ENCODE measurements around the gene NUDCD2. TPM values are rescaled to one million over a fixed set of nuclear protein-coding genes. Genes with fewer than 3 reads are reported as not detected.

The NUDCD2 gene
- total RNA-seq, 4 donors from 2014 or later = 8.9 to 13.2 (median 9.4) TPM

- Histone ChIP-seq H3K4me3 (no peak overlapping the region), H3K4me1 (no peaks in the 10 kb centered on the region), H3K27ac (no peak overlapping the region), H3K9me3 (no peaks in the 10 kb centered on the region), H3K36me3 (no peaks in the 10 kb centered on the region), H3K27me3 (no peaks in the 10 kb centered on the region)
- no peak for ATAC-seq
- TF ChIP-seq POLR2A (IDR thresholded peaks at IDR 0.05) = no peak
- TF ChIP-seq EP300 (IDR thresholded peaks at IDR 0.05) = no peak
- no peak for TF ChIP-seq CTCF (IDR thresholded peaks at IDR 0.05)
- TF ChIP-seq POLR2AphosphoS5 (IDR thresholded peaks at IDR 0.05) = no peak
- 94 to 100% methylated on average over 1 of the region's 1 CpG for WGBS, 2 donors (ENCODE audit: low coverage in 1 of 2)
Observed at GRCh38 chr5:163496286-163496685, 36.4 kb upstream of the NUDCD2 start.

- Histone ChIP-seq H3K4me3 (no peak overlapping the region), H3K27ac (no peak overlapping the region), H3K27me3 (no peaks in the 10 kb centered on the region), H3K36me3 (no peaks in the 10 kb centered on the region), H3K4me1 (no peaks in the 10 kb centered on the region), H3K9me3 (no peaks in the 10 kb centered on the region)
- no peak for ATAC-seq
- no peak for TF ChIP-seq EP300 (IDR thresholded peaks at IDR 0.05)
- TF ChIP-seq CTCF (IDR thresholded peaks at IDR 0.05) = no peak
- 76% methylated on average over 3 of the region's 3 CpGs; no CpG with 5 or more reads in 1 of the 2 donors for WGBS, 2 donors (ENCODE audit: low coverage in 1 of 2)
Observed at GRCh38 chr5:163489745-163490075, 29.8 kb upstream of the NUDCD2 start.

GRCh38 chr5:163489055-163489744, 29.3 kb upstream of the NUDCD2 start:
- TF ChIP-seq CTCF (IDR thresholded peaks at IDR 0.05) = peak in 1 of 4 experiments; percentile 7
- TF ChIP-seq EP300 (IDR thresholded peaks at IDR 0.05) = no peak
- no peak for TF ChIP-seq POLR2A (IDR thresholded peaks at IDR 0.05)
- no peak overlapping the region for H3K4me3 ChIP-seq
- WGBS, 2 donors (ENCODE audit: low coverage in 1 of 2) = 67% methylated on average over 1 of the region's 6 CpGs; no CpG with 5 or more reads in 1 of the 2 donors
- no peaks in the 10 kb centered on the region for H3K36me3 ChIP-seq
- H3K27me3 ChIP-seq = no peaks in the 10 kb centered on the region
- no peaks in the 10 kb centered on the region for H3K9me3 ChIP-seq
- H3K4me1 ChIP-seq = no peaks in the 10 kb centered on the region
- H3K27ac ChIP-seq = no peak overlapping the region
- ATAC-seq = no peak

- Histone ChIP-seq H3K27ac (no peak overlapping the region), H3K36me3 (no peaks in the 10 kb centered on the region), H3K27me3 (no peaks in the 10 kb centered on the region), H3K4me1 (no peaks in the 10 kb centered on the region), H3K9me3 (no peaks in the 10 kb centered on the region), H3K4me3 (no peak overlapping the region)
- TF ChIP-seq EP300 (IDR thresholded peaks at IDR 0.05) (no peak), POLR2AphosphoS5 (IDR thresholded peaks at IDR 0.05) (no peak), CTCF (IDR thresholded peaks at IDR 0.05) (no peak), POLR2A (IDR thresholded peaks at IDR 0.05) (no peak)
- ATAC-seq = no peak
- 100% methylated on average over 1 of the region's 1 CpG for WGBS, 2 donors (ENCODE audit: low coverage in 1 of 2)
Observed at GRCh38 chr5:163478982-163479271, 19.0 kb upstream of the NUDCD2 start.

GRCh38 chr5:163478126-163478981, 18.5 kb upstream of the NUDCD2 start:
- no peak overlapping the region for H3K4me3 ChIP-seq
- H3K27ac ChIP-seq = no peak overlapping the region
- H3K27me3 ChIP-seq = no peaks in the 10 kb centered on the region
- H3K4me1 ChIP-seq = no peaks in the 10 kb centered on the region
- no peak for TF ChIP-seq POLR2A (IDR thresholded peaks at IDR 0.05)
- no peak for TF ChIP-seq CTCF (IDR thresholded peaks at IDR 0.05)
- TF ChIP-seq POLR2AphosphoS5 (IDR thresholded peaks at IDR 0.05) = no peak
- TF ChIP-seq EP300 (IDR thresholded peaks at IDR 0.05) = no peak
- ATAC-seq = no peak
- no peaks in the 10 kb centered on the region for H3K9me3 ChIP-seq
- 72 to 88% methylated on average over 2 of the region's 2 CpGs for WGBS, 2 donors (ENCODE audit: low coverage in 1 of 2)
- no peaks in the 10 kb centered on the region for H3K36me3 ChIP-seq
